ENCODE results near the gene ATG7.

- TF ChIP-seq POLR2A (IDR thresholded peaks at IDR 0.05) = no peak
- no peak for TF ChIP-seq CTCF (IDR thresholded peaks at IDR 0.05)
Measured at GRCh38 chr3:11552289-11553264, 280.4 kb downstream of the ATG7 start.

Data from vagina (tissue), 2 donors.